Astrocyte (in vitro differentiated cells and primary cell): ENCODE measurements around the gene APOBEC3A. TPM values are rescaled to one million over a fixed set of nuclear protein-coding genes. Genes with fewer than 3 reads are reported as not detected.

Source experiments
- DNase-seq: peaks from one replicate; pipeline ENCODE4 v3.0.0-alpha.2; 2010; ENCODE audit warnings: low read depth
- FAIRE-seq: peaks from 2 replicates; lab custom pipeline; 2011; peaks lifted over from hg19 to GRCh38; lab: Jason Lieb, UNC
- H2AFZ ChIP-seq: 2 replicates; pipeline ENCODE4 v1.6.0; 2012; ENCODE audit warnings: low read depth, low read length, inconsistent platforms
- H3K27ac ChIP-seq: 2 replicates; pipeline ENCODE4 v1.5.1; 2011; ENCODE audit warnings: low read depth, low read length, inconsistent platforms
- H3K27me3 ChIP-seq: 2 replicates; pipeline ENCODE4 v1.6.0; 2011; ENCODE audit warnings: low read length, inconsistent platforms; ENCODE audit not compliant: insufficient read depth
- H3K36me3 ChIP-seq: 2 replicates; pipeline ENCODE4 v1.5.1; 2011; ENCODE audit warnings: low read length, inconsistent platforms; ENCODE audit not compliant: insufficient read depth
- H3K4me1 ChIP-seq: 2 replicates; pipeline ENCODE4 v1.5.1; 2011; ENCODE audit warnings: low read length, inconsistent platforms; ENCODE audit not compliant: insufficient read depth
- H3K4me2 ChIP-seq: 2 replicates; pipeline ENCODE4 v1.6.0; 2012; ENCODE audit warnings: low read length, inconsistent platforms
- H3K4me3 ChIP-seq: 2 replicates; pipeline ENCODE4 v1.5.1; 2011; ENCODE audit warnings: low read depth, mild to moderate bottlenecking, low read length, inconsistent platforms; ENCODE audit not compliant: insufficient read depth
- H3K79me2 ChIP-seq: 2 replicates; pipeline ENCODE4 v1.6.0; 2012; ENCODE audit warnings: mild to moderate bottlenecking, low read length, inconsistent platforms; ENCODE audit not compliant: insufficient read depth
- H3K9ac ChIP-seq: 2 replicates; pipeline ENCODE4 v1.6.0; 2012; ENCODE audit warnings: mild to moderate bottlenecking, low read length, inconsistent platforms
- H3K9me3 ChIP-seq: 2 replicates; pipeline ENCODE4 v1.5.1; 2012; ENCODE audit warnings: low read depth, mild to moderate bottlenecking, low read length, inconsistent platforms; ENCODE audit not compliant: insufficient read depth
- H4K20me1 ChIP-seq: 2 replicates; pipeline ENCODE4 v1.6.0; 2012; ENCODE audit warnings: low read length, inconsistent platforms; ENCODE audit not compliant: insufficient read depth
- H3K27ac Mint-ChIP-seq: one replicate; pipeline ENCODE4 v1.8.0; 2021; ENCODE audit warnings: mild to moderate bottlenecking, mixed read lengths; ENCODE audit not compliant: unreplicated experiment
- H3K27me3 Mint-ChIP-seq: one replicate; pipeline ENCODE4 v1.8.0; 2021; ENCODE audit warnings: low read depth, mixed read lengths; ENCODE audit not compliant: unreplicated experiment
- H3K36me3 Mint-ChIP-seq: one replicate; pipeline ENCODE4 v1.8.0; 2021; ENCODE audit warnings: low read depth, mixed read lengths; ENCODE audit not compliant: unreplicated experiment
- H3K4me1 Mint-ChIP-seq: one replicate; pipeline ENCODE4 v1.8.0; 2021; ENCODE audit warnings: low read depth, mixed read lengths; ENCODE audit not compliant: unreplicated experiment
- H3K4me3 Mint-ChIP-seq: one replicate; pipeline ENCODE4 v1.8.0; 2021; ENCODE audit warnings: mild to moderate bottlenecking, moderate library complexity, mixed read lengths; ENCODE audit not compliant: unreplicated experiment
- H3K9me3 Mint-ChIP-seq: one replicate; pipeline ENCODE4 v1.8.0; 2021; ENCODE audit warnings: mild to moderate bottlenecking, mixed read lengths; ENCODE audit not compliant: unreplicated experiment
- CTCF ChIP-seq: IDR thresholded peaks from 2 replicates; pipeline ENCODE4 v1.5.1; 2011; ENCODE audit warnings: low read depth, mild to moderate bottlenecking, inconsistent platforms, low read length, moderate library complexity; ENCODE audit not compliant: insufficient read depth
- EZH2 ChIP-seq: IDR thresholded peaks from 2 replicates; pipeline ENCODE4 v1.6.1; 2012; ENCODE audit warnings: mild to moderate bottlenecking, low read length, inconsistent platforms; ENCODE audit not compliant: insufficient read depth
- total RNA-seq: library from RNA; stranded (reverse); gene quantifications from 2 replicates; pipeline ENCODE4 v1.2.1, GENCODE V29; 2021

APOBEC3A gene
- total RNA-seq, 1 donor from 2014 or later, result not detected

- Histone ChIP-seq H3K36me3 (no peaks in the 10 kb centered on the region), H3K9me3 (no peaks in the 10 kb centered on the region), H2AFZ (no peak overlapping the region), H3K4me2 (no peak overlapping the region), H3K9ac (no peak overlapping the region), H3K79me2 (no peaks in the 10 kb centered on the region), H4K20me1 (no peaks in the 10 kb centered on the region), H3K4me3 (no peak overlapping the region), H3K4me1 (no peaks in the 10 kb centered on the region), H3K27me3 (peaks cover 56% of the 10 kb centered on the region), H3K27ac (no peak overlapping the region)
- TF ChIP-seq CTCF (no peak), EZH2 (no peak)
- FAIRE-seq (no peak), DNase-seq (no peak)
- no peaks in the 10 kb centered on the region for H3K4me1 Mint-ChIP-seq
- H3K36me3 Mint-ChIP-seq, result no peaks in the 10 kb centered on the region
- peaks cover 83% of the 10 kb centered on the region for H3K27me3 Mint-ChIP-seq
- H3K4me3 Mint-ChIP-seq, result no peak overlapping the region
- H3K9me3 Mint-ChIP-seq, result peaks cover 4% of the 10 kb centered on the region
- H3K27ac Mint-ChIP-seq, result no peak overlapping the region
These were observed 9.9 kb upstream of the APOBEC3A start for GRCh38 chr22:38947321-38948140.

GRCh38 chr22:38948181-38948940 is 9.0 kb upstream of the APOBEC3A start:
- H3K36me3 ChIP-seq, result no peaks in the 10 kb centered on the region
- H2AFZ ChIP-seq, result no peak overlapping the region
- Mint-ChIP-seq H3K4me3 (no peak overlapping the region), H3K4me1 (no peaks in the 10 kb centered on the region), H3K36me3 (no peaks in the 10 kb centered on the region), H3K27me3 (peaks cover 81% of the 10 kb centered on the region), H3K9me3 (no peaks in the 10 kb centered on the region), H3K27ac (no peak overlapping the region)
- no peaks in the 10 kb centered on the region for H4K20me1 ChIP-seq
- FAIRE-seq (no peak), DNase-seq (no peak)
- no peak overlapping the region for H3K4me2 ChIP-seq
- H3K9me3 ChIP-seq, result no peaks in the 10 kb centered on the region
- H3K4me1 ChIP-seq, result no peaks in the 10 kb centered on the region
- no peak for TF ChIP-seq CTCF
- no peak for TF ChIP-seq EZH2
- H3K4me3 ChIP-seq, result no peak overlapping the region
- H3K27ac ChIP-seq, result no peak overlapping the region
- H3K9ac ChIP-seq, result no peak overlapping the region
- H3K27me3 ChIP-seq, result peaks cover 49% of the 10 kb centered on the region
- no peaks in the 10 kb centered on the region for H3K79me2 ChIP-seq
